Tibial nerve (tissue), 4 donors: ENCODE measurements around the gene ZMYND15. TPM values are rescaled to one million over a fixed set of nuclear protein-coding genes. Genes with fewer than 3 reads are reported as not detected.

Experiments used
- DNase-seq, 2 donors: peaks; one replicate each; pipeline ENCODE4 v3.0.0-alpha.2; 2019; ENCODE audit warnings: low spot score in 2 of 2
- H3K27ac ChIP-seq, 4 donors: fragments of 200-600 bp; sonication (generic) in 3 of 4; one replicate each; pipeline ENCODE4 v1.5.1; 2017 to 2019; ENCODE audit warnings: mild to moderate bottlenecking in 1 of 4
- H3K27me3 ChIP-seq, 2 donors: fragments of 200-600 bp; sonication (generic) in 1 of 2; one replicate each; pipeline versions ENCODE4 v1.5.1 to v1.6.0; 2017 to 2019
- H3K36me3 ChIP-seq, 3 donors: fragments of 200-600 bp; sonication (generic); one replicate each; pipeline ENCODE4 v1.5.1; 2018 to 2019
- H3K4me1 ChIP-seq, 4 donors: fragments of 200-600 bp; sonication (generic) in 3 of 4; one replicate each; pipeline ENCODE4 v1.5.1; 2017 to 2019
- H3K4me3 ChIP-seq, 4 donors: fragments of 200-600 bp; sonication (generic) in 3 of 4; one replicate each; pipeline ENCODE4 v1.5.1; 2017 to 2019; ENCODE audit warnings: mild to moderate bottlenecking in 1 of 4, moderate library complexity in 1 of 4
- H3K9me3 ChIP-seq, 4 donors: fragments of 200-600 bp; sonication (generic) in 3 of 4; one replicate each; pipeline ENCODE4 v1.5.1; 2017 to 2019
- EP300 ChIP-seq, 2 donors: sonication (generic); formaldehyde crosslinking; IDR thresholded peaks; one replicate each; pipeline ENCODE4 v1.6.1; 2017; ENCODE audit warnings: antibody characterized with exemption in 2 of 2, mild to moderate bottlenecking in 1 of 2
- POLR2A ChIP-seq, 2 donors: fragments of 450-650 bp; IDR thresholded peaks; one replicate each; pipeline ENCODE4 v1.6.1; 2017; ENCODE audit warnings: antibody characterized with exemption in 2 of 2, mild to moderate bottlenecking in 2 of 2, moderate library complexity in 2 of 2
- WGBS, 2 donors: methylation state at CpG; one replicate each; pipeline ENCODE4 v1.1.5; 2018; 5-methylcytosine and 5-hydroxymethylcytosine counted together
- total RNA-seq, 4 donors: library from RNA; depleted of rRNA; stranded (reverse); fragments of >200 nt; gene quantifications; one replicate each; pipeline ENCODE4 v1.1.0, GENCODE V29; 2016
- TF ChIP-seq, protein P1 (sequence below), 5 experiments: fragments of 200-600 bp in 3 of 5; fragments of 450-650 bp in 2 of 5; sonication (generic) in 3 of 5; IDR thresholded peaks; one replicate each; pipeline ENCODE4 v1.5.1; 2016 to 2019; ENCODE audit warnings: antibody characterized with exemption in 5 of 5, mild to moderate bottlenecking in 3 of 5, moderate library complexity in 2 of 5

The ZMYND15 gene
- total RNA-seq, 4 donors from 2014 or later: 0.42 to 0.66 (median 0.59) TPM; not detected in 1

DNA sequence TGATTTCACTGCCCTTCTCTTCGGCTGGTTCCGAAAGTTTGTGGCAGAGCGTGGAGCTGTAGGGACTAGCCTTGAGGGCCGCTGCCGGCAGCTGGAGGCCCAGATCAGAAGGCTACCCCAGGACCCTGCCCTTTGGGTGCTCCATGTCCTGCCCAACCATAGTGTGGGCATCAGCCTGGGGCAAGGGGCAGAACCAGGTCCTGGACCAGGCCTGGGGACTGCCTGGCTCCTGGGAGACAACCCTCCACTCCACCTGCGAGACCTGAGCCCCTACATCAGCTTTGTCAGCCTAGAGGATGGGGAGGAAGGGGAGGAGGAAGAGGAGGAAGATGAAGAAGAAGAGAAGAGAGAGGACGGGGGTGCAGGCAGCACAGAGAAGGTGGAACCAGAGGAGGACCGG lies 951 bp downstream of the ZMYND15 start:
- Histone ChIP-seq H3K4me3 (no peak overlapping the region), H3K27ac (no peak overlapping the region), H3K36me3 (no peaks in the 10 kb centered on the region), H3K4me1 (peaks cover 0 to 25% (median 7%) of the 10 kb centered on the region in 4 donors), H3K9me3 (no peaks in the 10 kb centered on the region), H3K27me3 (peaks cover 0 to 23% of the 10 kb centered on the region in 2 donors)
- DNase-seq: no peak
- WGBS, 2 donors: 94% methylated on average over 8 of the region's 8 CpGs
- TF ChIP-seq EP300 (IDR thresholded peaks at IDR 0.05) (no peak), POLR2A (IDR thresholded peaks at IDR 0.05) (no peak)
- TF ChIP-seq, protein P1, sequence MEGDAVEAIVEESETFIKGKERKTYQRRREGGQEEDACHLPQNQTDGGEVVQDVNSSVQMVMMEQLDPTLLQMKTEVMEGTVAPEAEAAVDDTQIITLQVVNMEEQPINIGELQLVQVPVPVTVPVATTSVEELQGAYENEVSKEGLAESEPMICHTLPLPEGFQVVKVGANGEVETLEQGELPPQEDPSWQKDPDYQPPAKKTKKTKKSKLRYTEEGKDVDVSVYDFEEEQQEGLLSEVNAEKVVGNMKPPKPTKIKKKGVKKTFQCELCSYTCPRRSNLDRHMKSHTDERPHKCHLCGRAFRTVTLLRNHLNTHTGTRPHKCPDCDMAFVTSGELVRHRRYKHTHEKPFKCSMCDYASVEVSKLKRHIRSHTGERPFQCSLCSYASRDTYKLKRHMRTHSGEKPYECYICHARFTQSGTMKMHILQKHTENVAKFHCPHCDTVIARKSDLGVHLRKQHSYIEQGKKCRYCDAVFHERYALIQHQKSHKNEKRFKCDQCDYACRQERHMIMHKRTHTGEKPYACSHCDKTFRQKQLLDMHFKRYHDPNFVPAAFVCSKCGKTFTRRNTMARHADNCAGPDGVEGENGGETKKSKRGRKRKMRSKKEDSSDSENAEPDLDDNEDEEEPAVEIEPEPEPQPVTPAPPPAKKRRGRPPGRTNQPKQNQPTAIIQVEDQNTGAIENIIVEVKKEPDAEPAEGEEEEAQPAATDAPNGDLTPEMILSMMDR (IDR thresholded peaks at IDR 0.05): no peak

DNA sequence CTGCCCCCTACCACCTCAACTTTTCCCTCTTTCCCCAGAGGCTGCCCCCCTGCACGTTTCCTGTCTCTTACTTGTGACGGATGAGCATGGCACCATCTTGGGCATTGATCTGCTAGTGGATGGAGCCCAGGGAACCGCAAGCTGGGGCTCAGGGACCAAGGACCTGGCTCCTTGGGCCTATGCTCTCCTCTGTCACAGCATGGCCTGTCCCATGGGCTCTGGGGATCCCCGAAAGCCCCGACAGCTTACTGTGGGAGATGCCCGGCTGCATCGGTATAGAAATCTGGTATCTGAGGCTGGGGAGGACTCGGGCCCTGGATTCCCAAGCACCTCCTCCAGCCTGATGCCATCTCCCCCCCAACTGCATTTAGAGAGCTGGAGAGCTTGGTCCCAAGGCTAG lies 1.9 kb downstream of the ZMYND15 start:
- TF ChIP-seq, protein P1 (IDR thresholded peaks at IDR 0.05): no peak
- no peak for TF ChIP-seq POLR2A (IDR thresholded peaks at IDR 0.05)
- TF ChIP-seq EP300 (IDR thresholded peaks at IDR 0.05): no peak
- Histone ChIP-seq H3K27me3 (peaks cover 0 to 33% of the 10 kb centered on the region in 2 donors), H3K36me3 (no peaks in the 10 kb centered on the region), H3K4me1 (peaks cover 0 to 29% (median 7%) of the 10 kb centered on the region in 4 donors), H3K9me3 (no peaks in the 10 kb centered on the region), H3K4me3 (no peak overlapping the region), H3K27ac (no peak overlapping the region)
- DNase-seq: no peak
- 92 to 99% methylated on average over 6 to 8 of the region's 8 CpGs for WGBS, 2 donors

DNA sequence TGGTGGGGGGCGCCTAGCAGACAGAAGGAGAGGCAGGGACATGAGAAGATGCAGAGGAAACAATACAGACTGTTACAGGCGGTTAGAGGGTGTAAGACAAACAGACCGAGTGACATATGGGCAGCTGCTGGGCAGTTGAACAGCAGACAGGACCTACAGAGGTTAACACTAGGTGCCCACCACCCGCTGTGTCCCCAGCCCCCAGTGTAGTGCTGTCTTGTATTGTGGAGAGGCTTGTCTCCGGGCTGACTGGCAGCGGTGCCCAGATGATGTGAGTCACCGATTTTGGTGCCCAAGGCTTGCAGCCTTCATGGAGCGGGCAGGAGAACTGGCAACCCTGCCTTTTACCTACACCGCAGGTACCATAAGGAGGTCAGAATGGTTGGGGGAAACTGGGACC lies 2.5 kb downstream of the ZMYND15 start:
- no peak for DNase-seq
- TF ChIP-seq, protein P1 (IDR thresholded peaks at IDR 0.05): no peak
- TF ChIP-seq POLR2A (IDR thresholded peaks at IDR 0.05) (no peak), EP300 (IDR thresholded peaks at IDR 0.05) (no peak)
- no peak overlapping the region for H3K27ac ChIP-seq
- no peak overlapping the region for H3K4me3 ChIP-seq
- H3K36me3 ChIP-seq: no peaks in the 10 kb centered on the region
- H3K9me3 ChIP-seq: no peaks in the 10 kb centered on the region
- WGBS, 2 donors: 91 to 94% methylated on average over 6 to 9 of the region's 9 CpGs
- H3K27me3 ChIP-seq: peaks cover 0 to 36% of the 10 kb centered on the region in 2 donors
- H3K4me1 ChIP-seq: peaks cover 0 to 29% (median 7%) of the 10 kb centered on the region in 4 donors

DNA sequence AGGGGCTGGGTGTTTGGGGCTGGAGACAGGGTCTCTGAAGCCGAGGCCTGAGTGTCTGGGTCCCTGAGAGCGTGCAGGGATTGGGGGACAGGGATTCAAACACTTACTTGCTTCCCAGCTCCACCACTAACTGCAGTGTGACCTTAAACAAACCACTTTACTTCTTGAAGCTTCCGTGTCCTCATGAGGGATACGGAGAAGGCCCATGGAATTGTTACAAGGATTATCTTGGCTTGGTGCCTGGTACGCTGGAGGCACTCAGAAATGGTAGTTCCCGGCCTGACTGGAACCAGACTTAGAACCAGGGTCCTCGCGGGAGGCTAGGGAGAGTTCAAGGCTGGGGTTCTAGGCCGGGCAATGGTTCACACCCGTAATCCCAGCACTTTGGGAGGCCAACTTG lies 3.0 kb downstream of the ZMYND15 start:
- TF ChIP-seq POLR2A (IDR thresholded peaks at IDR 0.05) (no peak), EP300 (IDR thresholded peaks at IDR 0.05) (no peak)
- TF ChIP-seq, protein P1 (IDR thresholded peaks at IDR 0.05): no peak
- no peak for DNase-seq
- 48 to 56% methylated on average over 10 of the region's 10 CpGs for WGBS, 2 donors

DNA sequence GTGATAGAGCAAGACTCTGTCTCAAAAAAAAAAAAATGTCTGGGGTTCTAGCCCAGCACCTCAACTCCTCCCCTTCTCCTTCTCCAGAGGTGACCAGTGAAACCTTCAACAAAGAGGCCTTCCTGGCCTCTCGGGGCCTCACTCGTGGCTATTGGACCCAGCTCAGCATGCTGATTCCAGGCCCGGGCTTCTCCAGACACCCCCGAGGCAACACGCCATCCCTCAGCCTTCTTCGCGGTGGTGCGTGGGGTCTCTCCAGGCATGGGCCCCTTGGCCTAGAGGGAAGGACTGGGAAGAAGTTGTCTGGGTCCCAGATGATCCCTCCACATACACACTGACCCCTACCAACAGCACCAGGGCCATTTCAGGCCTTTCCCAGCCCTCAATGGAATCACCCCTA lies 3.6 kb downstream of the ZMYND15 start:
- peaks cover 0 to 36% of the 10 kb centered on the region in 2 donors for H3K27me3 ChIP-seq
- no peak overlapping the region for H3K4me3 ChIP-seq
- no peak for DNase-seq
- peaks cover 0 to 27% (median 6%) of the 10 kb centered on the region in 4 donors for H3K4me1 ChIP-seq
- no peaks in the 10 kb centered on the region for H3K36me3 ChIP-seq
- H3K9me3 ChIP-seq: no peaks in the 10 kb centered on the region
- H3K27ac ChIP-seq: no peak overlapping the region
- no peak for TF ChIP-seq POLR2A (IDR thresholded peaks at IDR 0.05)
- TF ChIP-seq EP300 (IDR thresholded peaks at IDR 0.05): no peak
- TF ChIP-seq, protein P1 (IDR thresholded peaks at IDR 0.05): no peak
- WGBS, 2 donors: 94% methylated on average over 8 of the region's 8 CpGs

More for the DNA sequence above, 3.0 kb downstream of the ZMYND15 start:
- no peak overlapping the region for H3K4me3 ChIP-seq
- H3K27ac ChIP-seq: no peak overlapping the region
- no peaks in the 10 kb centered on the region for H3K9me3 ChIP-seq
- H3K27me3 ChIP-seq: peaks cover 0 to 36% of the 10 kb centered on the region in 2 donors
- H3K36me3 ChIP-seq: no peaks in the 10 kb centered on the region
- H3K4me1 ChIP-seq: peaks cover 0 to 29% (median 7%) of the 10 kb centered on the region in 4 donors
